Activated CD8-positive, alpha-beta memory T cell treated with anti-CD3 and anti-CD28 coated beads, Interleukin-2, amount 50 U/mL, for 4 hours (primary cell): ENCODE results near the gene PPFIA1.

ENCODE experiments used
- DNase-seq: peaks from one replicate; pipeline ENCODE4 v3.0.0-alpha.2; 2020

The PPFIA1 gene

GRCh38 chr11:70419307-70420007 is 149.0 kb downstream of the PPFIA1 start:
- no peak for DNase-seq

- no peak for DNase-seq
These were observed 149.5 kb downstream of the PPFIA1 start for GRCh38 chr11:70420008-70420464.

GRCh38 chr11:70420496-70420895 is 150.0 kb downstream of the PPFIA1 start:
- DNase-seq: no peak

GRCh38 chr11:70421123-70421522 is 150.6 kb downstream of the PPFIA1 start:
- no peak for DNase-seq

- DNase-seq: no peak
These were observed 152.4 kb downstream of the PPFIA1 start for GRCh38 chr11:70422692-70423522.

- DNase-seq: no peak
These were observed 153.3 kb downstream of the PPFIA1 start for GRCh38 chr11:70423523-70424505.

- DNase-seq: no peak
These were observed 154.4 kb downstream of the PPFIA1 start for GRCh38 chr11:70424765-70425344.

GRCh38 chr11:70427436-70427835 is 156.9 kb downstream of the PPFIA1 start:
- no peak for DNase-seq

GRCh38 chr11:70428701-70429427 is 158.4 kb downstream of the PPFIA1 start:
- no peak for DNase-seq

GRCh38 chr11:70429428-70429705 is 158.9 kb downstream of the PPFIA1 start:
- DNase-seq: no peak

GRCh38 chr11:70429724-70430521 is 159.4 kb downstream of the PPFIA1 start:
- no peak for DNase-seq

- DNase-seq: no peak
These were observed 160.4 kb downstream of the PPFIA1 start for GRCh38 chr11:70430671-70431574.

GRCh38 chr11:70431611-70432010 is 161.1 kb downstream of the PPFIA1 start:
- DNase-seq: no peak

- no peak for DNase-seq
These were observed 161.6 kb downstream of the PPFIA1 start for GRCh38 chr11:70432065-70432464.

GRCh38 chr11:70432580-70432979 is 162.1 kb downstream of the PPFIA1 start:
- no peak for DNase-seq

- no peak for DNase-seq
These were observed 162.5 kb downstream of the PPFIA1 start for GRCh38 chr11:70433038-70433437.

- no peak for DNase-seq
These were observed 163.0 kb downstream of the PPFIA1 start for GRCh38 chr11:70433526-70433925.
